Fibroblast of lung (primary cell): ENCODE results near the gene CBLC.

Experiments
- CTCF ChIP-seq, 2 donors: IDR thresholded peaks in 1 of 2; conservative IDR thresholded peaks in 1 of 2; 1 replicate in 1 of 2; 2 replicates in 1 of 2; pipeline ENCODE4 v1.5.1; 2011 to 2012; ENCODE audit warnings: low read length in 2 of 2, control low read depth in 1 of 2, inconsistent platforms in 1 of 2, low read depth in 1 of 2, mild to moderate bottlenecking in 1 of 2
- EZH2 ChIP-seq: IDR thresholded peaks from 2 replicates; pipeline ENCODE4 v1.5.1; 2012; ENCODE audit warnings: low read length, control low read depth, mild to moderate bottlenecking; ENCODE audit errors: missing control alignments

GRCh38 chr19:44753932-44754749 is 23.5 kb upstream of the CBLC start:
- TF ChIP-seq CTCF (conservative IDR thresholded peaks at IDR 0.05 in 1 of 2, IDR thresholded peaks at IDR 0.05 in 1 of 2; ENCODE audit: low read depth in 1 of 2, low read length in 2 of 2) (no peak), EZH2 (no peak)
